ACC112 (cell line): Measurements from ENCODE around the gene RAB24.

Source experiments
- H2AFZ ChIP-seq: fragments of 200-600 bp; sonication (generic); one replicate; pipeline ENCODE4 v1.6.0; 2017; ENCODE audit warnings: antibody characterized with exemption, low read length; ENCODE audit not compliant: unreplicated experiment
- H3K27ac ChIP-seq: fragments of 200-600 bp; sonication (generic); 2 replicates; pipeline ENCODE4 v1.5.1; 2014; ENCODE audit warnings: low read depth, mild to moderate bottlenecking, antibody characterized with exemption, low read length, moderate library complexity
- H3K27me3 ChIP-seq: fragments of 200-600 bp; sonication (generic); 2 replicates; pipeline ENCODE4 v1.6.1; 2014; ENCODE audit warnings: mild to moderate bottlenecking, antibody characterized with exemption, low read length, moderate library complexity, mixed read lengths; ENCODE audit not compliant: insufficient read depth
- H3K36me3 ChIP-seq: fragments of 200-600 bp; sonication (generic); 2 replicates; pipeline ENCODE4 v1.6.1; 2016; ENCODE audit warnings: mild to moderate bottlenecking, antibody characterized with exemption, low read length, moderate library complexity, mixed read lengths; ENCODE audit not compliant: insufficient read depth
- H3K4me1 ChIP-seq: fragments of 200-600 bp; sonication (generic); one replicate; pipeline ENCODE4 v1.6.1; 2016; ENCODE audit warnings: low read length, mixed read lengths; ENCODE audit not compliant: insufficient read depth, unreplicated experiment, control insufficient read depth
- H3K4me3 ChIP-seq: fragments of 200-600 bp; sonication (generic); 2 replicates; pipeline ENCODE4 v1.5.1; 2014; ENCODE audit warnings: mild to moderate bottlenecking, low read depth, low read length
- H3K79me2 ChIP-seq: fragments of 200-600 bp; sonication (generic); one replicate; pipeline ENCODE4 v1.6.0; 2016; ENCODE audit warnings: low read length; ENCODE audit not compliant: control insufficient read depth, unreplicated experiment, insufficient read depth

RAB24 gene

GRCh38 chr5:177290816-177291596, 12.5 kb downstream of the RAB24 start:
- Histone ChIP-seq H3K4me3 (no peak overlapping the region), H3K27me3 (no peaks in the 10 kb centered on the region), H3K36me3 (peaks cover 15% of the 10 kb centered on the region; the same call in 1 of the 2 replicates)

GRCh38 chr5:177288191-177288590, 15.3 kb downstream of the RAB24 start:
- no peaks in the 10 kb centered on the region for H3K4me1 ChIP-seq
- H2AFZ ChIP-seq: no peak overlapping the region
- H3K79me2 ChIP-seq: no peaks in the 10 kb centered on the region
- H3K27me3 ChIP-seq: no peaks in the 10 kb centered on the region
- no peak overlapping the region for H3K4me3 ChIP-seq
- H3K27ac ChIP-seq: no peak overlapping the region
- H3K36me3 ChIP-seq: peaks cover 11% of the 10 kb centered on the region; the same call in 1 of the 2 replicates

More at GRCh38 chr5:177290816-177291596, 12.5 kb downstream of the RAB24 start:
- Histone ChIP-seq H3K4me1 (no peaks in the 10 kb centered on the region), H3K79me2 (no peaks in the 10 kb centered on the region), H3K27ac (no peak overlapping the region), H2AFZ (no peak overlapping the region)

GRCh38 chr5:177276886-177277285, 26.6 kb downstream of the RAB24 start:
- Histone ChIP-seq H3K27me3 (no peaks in the 10 kb centered on the region), H3K36me3 (peaks cover 29% of the 10 kb centered on the region; the same call in 1 of the 2 replicates), H2AFZ (no peak overlapping the region), H3K79me2 (peaks cover 3% of the 10 kb centered on the region), H3K27ac (no peak overlapping the region), H3K4me3 (no peak overlapping the region), H3K4me1 (no peaks in the 10 kb centered on the region)

GRCh38 chr5:177275883-177276282, 27.6 kb downstream of the RAB24 start:
- H3K27ac ChIP-seq: no peak overlapping the region
- peaks cover 5% of the 10 kb centered on the region for H3K4me1 ChIP-seq
- H3K79me2 ChIP-seq: peaks cover 3% of the 10 kb centered on the region
- H3K27me3 ChIP-seq: no peaks in the 10 kb centered on the region
- H2AFZ ChIP-seq: no peak overlapping the region
- H3K36me3 ChIP-seq: peaks cover 28% of the 10 kb centered on the region; the same call in 1 of the 2 replicates
- H3K4me3 ChIP-seq: no peak overlapping the region

GRCh38 chr5:177271113-177271512, 32.4 kb downstream of the RAB24 start:
- H2AFZ ChIP-seq: no peak overlapping the region
- no peak overlapping the region; the same call in 1 of the 2 replicates for H3K27ac ChIP-seq
- H3K27me3 ChIP-seq: no peaks in the 10 kb centered on the region
- H3K36me3 ChIP-seq: peaks cover 31% of the 10 kb centered on the region
- H3K4me3 ChIP-seq: no peak overlapping the region
- H3K79me2 ChIP-seq: peaks cover 5% of the 10 kb centered on the region
- H3K4me1 ChIP-seq: peaks cover 14% of the 10 kb centered on the region

GRCh38 chr5:177270653-177271052, 32.9 kb downstream of the RAB24 start:
- Histone ChIP-seq H3K4me1 (peaks cover 14% of the 10 kb centered on the region), H3K79me2 (peaks cover 5% of the 10 kb centered on the region), H3K4me3 (no peak overlapping the region), H3K27ac (no peak overlapping the region; the same call in 1 of the 2 replicates), H3K27me3 (no peaks in the 10 kb centered on the region), H2AFZ (no peak overlapping the region), H3K36me3 (peaks cover 31% of the 10 kb centered on the region)

- Histone ChIP-seq H3K36me3 (peaks cover 29% of the 10 kb centered on the region), H3K4me1 (peaks cover 14% of the 10 kb centered on the region)
Observed at GRCh38 chr5:177269976-177270375, 33.5 kb downstream of the RAB24 start.

GRCh38 chr5:177269232-177269895, 34.2 kb downstream of the RAB24 start:
- H3K4me1 ChIP-seq: peaks cover 14% of the 10 kb centered on the region
- no peak overlapping the region for H2AFZ ChIP-seq
- H3K4me3 ChIP-seq: no peak overlapping the region
- H3K36me3 ChIP-seq: peaks cover 29% of the 10 kb centered on the region
- peaks cover 2% of the 10 kb centered on the region for H3K79me2 ChIP-seq
- no peak overlapping the region for H3K27ac ChIP-seq
- H3K27me3 ChIP-seq: no peaks in the 10 kb centered on the region

More at GRCh38 chr5:177269976-177270375, 33.5 kb downstream of the RAB24 start:
- H2AFZ ChIP-seq: no peak overlapping the region
- peaks cover 3% of the 10 kb centered on the region for H3K79me2 ChIP-seq
- no peak overlapping the region for H3K27ac ChIP-seq
- no peaks in the 10 kb centered on the region for H3K27me3 ChIP-seq
- H3K4me3 ChIP-seq: no peak overlapping the region

- peaks cover under 1% of the 10 kb centered on the region for H3K79me2 ChIP-seq
- H3K36me3 ChIP-seq: peaks cover 23% of the 10 kb centered on the region
- H3K4me1 ChIP-seq: peaks cover 5% of the 10 kb centered on the region
- no peaks in the 10 kb centered on the region for H3K27me3 ChIP-seq
- H3K4me3 ChIP-seq: no peak overlapping the region
- no peak overlapping the region for H3K27ac ChIP-seq
- no peak overlapping the region for H2AFZ ChIP-seq
Observed at GRCh38 chr5:177265395-177265794, 38.1 kb downstream of the RAB24 start.

- H3K4me3 ChIP-seq: no peak overlapping the region
- H3K27me3 ChIP-seq: no peaks in the 10 kb centered on the region
- H3K36me3 ChIP-seq: peaks cover 23% of the 10 kb centered on the region
Observed at GRCh38 chr5:177264178-177264577, 39.3 kb downstream of the RAB24 start.

More at GRCh38 chr5:177264178-177264577, 39.3 kb downstream of the RAB24 start:
- no peaks in the 10 kb centered on the region for H3K4me1 ChIP-seq
- H2AFZ ChIP-seq: no peak overlapping the region
- no peak overlapping the region for H3K27ac ChIP-seq
- H3K79me2 ChIP-seq: no peaks in the 10 kb centered on the region
